Measurements from ENCODE around the gene RSBN1L.
A peak's percentile ranks its signal among the peaks of the same experiment; 100 is the strongest.
"Not testable (repeated sequence)": the region's sequence is repeated elsewhere in the genome, so short reads cannot be mapped to it uniquely, and the experiment has no call there.

The RSBN1L gene

DNA sequence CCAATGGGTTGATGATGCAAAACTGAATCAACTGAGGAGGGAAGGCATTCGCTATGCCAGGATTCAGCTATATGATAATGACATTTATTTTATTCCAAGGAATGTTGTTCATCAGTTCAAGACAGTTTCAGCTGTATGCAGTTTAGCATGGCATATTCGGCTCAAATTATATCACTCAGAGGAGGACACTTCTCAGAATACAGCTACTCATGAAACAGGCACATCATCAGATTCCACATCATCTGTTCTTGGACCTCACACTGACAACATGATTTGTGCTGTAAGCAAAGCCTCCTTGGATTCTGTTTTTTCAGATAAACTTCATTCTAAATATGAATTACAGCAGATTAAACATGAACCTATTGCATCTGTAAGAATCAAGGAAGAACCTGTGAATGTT is 82.3 kb downstream of the RSBN1L start:
- DNase-seq = no peak

- DNase-seq = no peak
These were observed 86.1 kb downstream of the RSBN1L start for GRCh38 chr7:77782383-77782782.

DNA sequence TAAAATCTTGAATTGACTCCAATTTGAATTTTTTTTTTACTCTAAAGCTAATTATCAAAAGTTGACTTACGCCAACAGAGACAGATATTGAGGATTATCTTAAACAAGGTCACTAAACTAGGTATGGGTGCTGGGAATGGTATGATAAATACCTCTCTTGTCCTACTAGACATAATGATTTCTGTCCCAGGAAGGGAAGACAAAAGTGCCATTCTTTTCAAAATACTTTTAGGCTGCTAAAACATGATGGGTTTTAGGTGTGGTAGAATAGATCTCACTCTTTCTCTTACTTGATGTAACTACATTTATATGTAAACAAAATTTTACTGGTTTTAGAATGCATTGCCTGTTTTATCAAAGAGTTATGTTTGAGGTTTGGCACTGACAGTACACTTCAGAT is 86.9 kb downstream of the RSBN1L start:
- no peak for DNase-seq

- no peak for DNase-seq
These were observed 87.3 kb downstream of the RSBN1L start for GRCh38 chr7:77783545-77783944.

DNA sequence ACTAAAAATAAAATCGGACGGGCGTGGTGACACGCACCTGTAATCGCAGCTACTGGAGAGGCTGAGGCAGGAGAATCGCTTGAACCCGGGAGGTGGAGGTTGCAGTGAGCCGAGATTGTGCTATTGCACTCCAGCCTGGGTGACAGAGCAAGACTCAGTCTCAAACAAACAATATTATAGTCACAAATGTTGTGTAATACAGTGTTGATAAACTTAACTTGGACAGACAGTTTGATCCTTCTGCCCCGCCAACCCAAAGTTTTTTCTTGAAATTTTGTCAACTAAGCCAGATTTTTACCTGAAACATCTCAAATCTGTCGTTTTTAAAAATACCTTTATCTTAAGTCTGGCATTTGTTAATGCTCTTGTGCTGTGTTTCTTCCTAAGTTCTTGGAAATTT is 88.2 kb downstream of the RSBN1L start:
- DNase-seq = not testable (repeated sequence)

GRCh38 chr7:77786018-77786417 is 89.8 kb downstream of the RSBN1L start:
- DNase-seq = no peak

DNA sequence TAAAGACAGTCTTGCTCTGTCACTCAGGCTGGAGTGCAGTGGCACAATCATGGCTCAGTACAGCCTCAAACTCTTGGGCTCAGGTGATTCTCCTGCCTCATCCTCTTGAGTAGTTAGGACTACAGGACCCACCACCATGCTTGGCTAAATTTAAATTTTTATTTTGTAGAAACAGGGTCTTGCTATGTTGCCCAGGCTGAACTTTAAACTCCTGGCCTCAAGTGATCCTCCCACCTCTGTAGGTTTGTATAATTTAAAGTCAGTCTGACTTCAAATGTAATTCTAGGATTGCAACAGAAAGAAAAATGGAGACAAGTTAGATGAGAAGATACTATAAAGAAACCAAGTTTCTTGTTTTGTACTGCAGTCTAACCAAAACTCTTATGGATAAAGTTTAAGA is 90.5 kb downstream of the RSBN1L start:
- DNase-seq = no peak

DNA sequence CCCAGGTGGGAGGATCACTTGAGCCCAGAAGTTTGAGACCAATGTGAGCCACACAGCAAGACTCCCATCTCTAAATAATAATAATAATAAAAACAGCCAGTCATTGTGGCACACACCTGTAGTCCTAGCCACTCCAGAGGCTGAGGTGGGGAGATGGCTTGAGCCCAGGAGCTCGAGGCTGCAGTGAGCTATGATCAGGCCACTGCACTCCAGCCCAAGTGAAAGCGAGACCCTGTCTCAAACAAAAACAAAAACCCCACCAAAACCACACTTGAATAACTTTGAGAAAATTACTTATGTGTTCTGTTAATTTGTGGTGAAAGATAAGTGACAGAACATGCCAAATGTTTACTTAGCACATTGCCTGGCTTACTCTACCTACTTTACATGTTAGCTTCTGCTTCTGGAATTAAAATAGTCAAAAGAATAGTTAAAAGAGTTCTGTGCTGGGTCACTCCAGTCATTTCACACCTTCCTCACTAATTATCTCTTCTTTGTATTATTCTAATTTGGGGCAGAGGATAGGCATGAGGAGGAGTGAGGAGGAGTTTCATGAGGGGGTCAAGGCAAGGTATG is 92.2 kb downstream of the RSBN1L start:
- no peak for DNase-seq

- no peak for DNase-seq
These were observed 95.1 kb downstream of the RSBN1L start for GRCh38 chr7:77791336-77791735.

GRCh38 chr7:77791956-77792355 is 95.7 kb downstream of the RSBN1L start:
- no peak for DNase-seq

DNA sequence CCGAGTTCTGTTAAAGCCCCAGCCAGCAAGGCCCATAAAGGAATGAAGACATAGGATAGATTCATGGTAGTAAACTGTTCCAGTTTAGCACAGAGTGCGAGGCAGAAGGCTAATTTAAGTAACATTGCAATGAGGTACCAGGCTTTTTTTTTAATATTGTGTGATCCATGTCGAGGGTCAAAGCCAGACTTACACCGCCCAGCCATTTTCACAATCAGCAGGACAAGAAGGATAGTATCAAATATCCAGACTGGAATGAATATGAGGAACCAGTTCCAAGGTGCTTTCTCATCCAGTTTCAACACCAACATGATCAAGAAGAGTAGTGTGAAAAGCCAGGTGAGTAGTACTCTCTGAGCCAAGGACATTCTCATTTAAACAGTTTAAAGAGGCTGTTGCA is 97.7 kb downstream of the RSBN1L start:
- no peak for DNase-seq

DNA sequence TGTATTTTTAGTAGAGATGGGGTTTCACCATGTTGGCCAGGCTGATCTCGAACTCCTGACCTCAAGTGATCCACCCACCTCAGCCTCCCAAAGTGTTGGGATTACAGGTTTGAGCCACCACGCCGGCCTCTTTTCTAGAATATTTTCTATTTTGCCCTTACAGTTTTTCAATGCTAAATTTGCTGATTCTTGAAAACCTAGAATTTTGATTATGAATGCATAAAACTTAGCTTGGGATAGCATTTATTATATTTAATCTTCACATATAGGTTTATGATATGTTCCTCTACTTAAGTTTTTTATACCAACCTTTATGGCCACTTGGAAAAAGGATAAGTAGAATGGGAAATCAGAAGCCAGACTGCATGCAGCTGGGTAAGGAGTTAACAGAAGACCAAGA is 99.8 kb downstream of the RSBN1L start:
- DNase-seq = no peak

- DNase-seq = no peak
These were observed 100.7 kb downstream of the RSBN1L start for GRCh38 chr7:77796960-77797359.

DNA sequence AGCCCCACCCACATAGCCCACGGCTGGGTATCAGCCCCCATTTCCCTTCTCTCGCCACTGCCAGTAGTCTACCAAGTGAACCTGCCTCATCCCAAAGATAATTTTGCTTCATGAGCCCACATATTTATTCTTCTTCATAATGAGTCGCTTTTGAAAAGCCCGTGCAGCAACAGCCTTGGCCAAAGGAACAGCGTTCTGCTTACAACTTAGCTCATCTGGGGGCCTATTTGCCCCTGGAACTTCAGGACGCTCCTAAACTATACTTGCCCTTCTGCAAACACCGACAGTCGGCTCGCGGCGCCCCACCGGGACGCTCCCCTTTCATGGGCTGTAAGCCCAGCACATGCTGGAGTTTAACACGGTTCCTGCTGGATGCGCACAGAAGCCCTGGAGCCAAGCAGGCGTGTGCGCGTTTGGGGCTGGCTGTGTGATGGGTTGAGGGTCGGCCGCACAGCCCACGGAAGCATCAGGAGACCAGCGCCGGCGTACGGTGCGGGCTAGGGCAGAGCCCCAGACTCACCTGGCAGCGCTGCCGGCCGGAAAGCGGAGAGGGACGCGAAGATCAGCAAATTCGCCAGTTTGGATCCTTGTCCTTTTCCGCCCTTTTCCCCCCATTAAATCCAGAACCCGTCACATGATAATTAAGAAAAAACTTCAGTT is 101.6 kb downstream of the RSBN1L start:
- no peak for DNase-seq

DNA sequence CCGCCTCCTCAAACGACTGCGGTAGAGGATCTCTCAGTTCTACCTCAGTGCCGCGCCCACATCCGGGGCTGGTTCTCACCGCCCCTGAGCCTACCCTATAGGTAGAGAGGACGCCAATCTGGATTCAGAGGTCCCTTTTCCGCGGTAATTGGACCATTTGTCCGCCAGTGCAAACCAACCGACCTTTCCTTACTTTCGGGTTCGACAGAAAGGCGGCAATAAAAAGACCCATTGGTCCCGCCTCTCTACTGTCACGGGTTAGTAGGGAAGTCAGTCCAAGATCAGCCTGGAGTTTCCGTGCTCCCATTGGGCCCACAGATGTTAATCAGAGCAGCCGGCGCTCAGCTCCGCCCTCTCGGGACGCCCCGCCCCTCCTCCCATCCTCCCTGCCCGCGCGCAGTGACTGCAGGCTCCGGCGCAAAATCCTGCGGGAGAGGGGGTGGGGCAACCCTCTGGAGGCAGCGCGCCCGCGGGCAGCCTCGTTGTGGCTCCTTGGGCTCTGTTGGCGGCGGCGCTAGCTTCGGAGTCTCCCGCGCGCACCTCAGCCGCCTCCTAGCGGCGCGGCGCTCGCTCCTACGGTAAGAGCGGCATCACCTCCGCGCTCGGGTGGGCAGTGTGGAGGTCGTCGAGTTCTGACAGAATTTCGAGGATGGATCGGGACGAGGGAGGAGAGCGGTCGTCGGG is 102.3 kb downstream of the RSBN1L start, which contains the start of the genes PHTF2 and TMEM60:
PHTF2 (plus strand) TSS at position 380 of the 684 bp plus-strand sequence.
TMEM60 (minus strand) TSS at position 41 of the 684 bp plus-strand sequence. CDS start 4,061 bp downstream, outside the sequence.
- DNase-seq = peak; percentile 97 to 99

DNA sequence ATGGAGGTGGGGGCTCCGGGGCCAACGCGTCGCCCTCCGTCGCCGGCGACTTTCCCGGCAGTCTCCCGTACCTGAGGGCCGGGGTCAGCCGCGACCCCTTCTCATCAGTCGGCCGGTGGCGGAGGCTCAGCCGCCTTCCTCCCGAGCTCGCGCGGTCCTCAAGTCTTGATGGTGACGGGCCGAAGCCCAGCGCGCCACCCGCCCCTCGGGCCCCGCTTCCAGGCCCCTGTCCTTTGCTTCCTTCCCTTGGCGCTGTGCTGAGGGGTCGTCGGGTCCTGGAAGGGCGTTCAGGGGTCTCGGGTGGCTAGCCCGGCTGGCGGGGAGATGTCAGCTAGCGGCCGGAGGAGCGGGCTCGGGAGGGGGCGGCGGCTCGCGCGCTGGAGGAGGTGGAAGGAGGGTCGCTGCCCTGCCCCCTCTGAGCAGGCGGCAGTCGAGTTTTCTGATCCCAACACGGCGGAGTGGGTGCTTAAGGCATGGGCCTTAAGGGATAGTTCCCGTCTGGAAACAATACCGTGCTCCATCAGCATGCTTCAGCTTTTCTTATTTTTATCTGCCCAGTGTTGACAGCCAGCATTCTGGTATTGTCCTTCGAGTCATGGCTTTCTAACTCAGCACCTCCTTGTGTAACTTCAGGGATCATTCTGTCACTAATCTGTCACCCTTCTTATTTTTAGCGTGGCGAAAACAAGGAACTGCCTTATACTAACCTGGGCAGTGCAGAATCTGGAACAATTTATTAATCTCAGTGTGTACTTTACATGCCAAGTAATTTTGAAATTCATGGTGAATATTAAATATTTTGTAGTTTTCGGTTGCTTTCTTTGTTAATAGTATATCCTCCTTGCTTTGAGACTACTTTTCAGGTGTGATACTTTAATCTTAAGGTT is 103.1 kb downstream of the RSBN1L start:
- DNase-seq = peak in 1 of 2 experiments; percentile 31

- no peak for DNase-seq
These were observed 103.9 kb downstream of the RSBN1L start for GRCh38 chr7:77800158-77800557.

GRCh38 chr7:77800730-77801129 is 104.5 kb downstream of the RSBN1L start:
- no peak for DNase-seq

DNA sequence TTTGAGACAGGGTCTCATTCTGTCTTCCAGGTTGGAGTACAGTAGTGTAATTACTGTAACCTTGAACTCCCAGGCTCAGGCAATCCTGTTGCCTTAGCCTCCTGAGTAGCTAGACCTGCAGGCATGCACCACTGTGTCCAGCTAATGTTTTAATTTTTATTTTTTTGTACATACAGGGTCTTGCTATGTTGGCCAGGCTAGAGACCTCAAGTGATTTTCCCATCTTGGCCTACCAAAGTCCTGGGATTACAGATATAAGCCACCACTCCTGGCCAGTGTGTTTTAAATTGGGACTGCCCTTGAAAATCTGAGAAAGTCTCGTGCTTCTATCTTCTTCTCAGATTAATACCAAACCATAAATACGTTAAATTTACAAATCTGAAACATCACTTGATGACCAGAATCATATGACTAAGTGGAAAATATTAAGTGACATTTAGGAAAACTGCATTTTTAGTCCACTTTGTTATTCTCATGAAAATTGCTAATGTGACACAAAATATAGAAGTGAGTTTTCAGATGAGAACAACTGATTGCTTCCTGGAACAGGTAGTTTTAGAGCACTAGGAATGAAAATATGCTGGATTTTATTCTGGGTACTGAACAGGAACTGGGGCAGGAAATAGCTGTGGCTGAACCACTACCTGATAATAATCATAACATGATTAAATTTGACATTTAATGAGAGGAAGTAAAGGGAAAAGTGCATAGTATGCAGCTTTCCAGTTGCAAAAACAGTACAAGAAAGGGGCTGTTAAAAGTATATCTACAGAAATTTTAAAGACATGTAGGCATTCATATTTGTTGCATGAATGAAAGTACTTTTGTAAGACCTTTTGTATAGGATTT is 106.5 kb downstream of the RSBN1L start:
- DNase-seq = no peak

DNA sequence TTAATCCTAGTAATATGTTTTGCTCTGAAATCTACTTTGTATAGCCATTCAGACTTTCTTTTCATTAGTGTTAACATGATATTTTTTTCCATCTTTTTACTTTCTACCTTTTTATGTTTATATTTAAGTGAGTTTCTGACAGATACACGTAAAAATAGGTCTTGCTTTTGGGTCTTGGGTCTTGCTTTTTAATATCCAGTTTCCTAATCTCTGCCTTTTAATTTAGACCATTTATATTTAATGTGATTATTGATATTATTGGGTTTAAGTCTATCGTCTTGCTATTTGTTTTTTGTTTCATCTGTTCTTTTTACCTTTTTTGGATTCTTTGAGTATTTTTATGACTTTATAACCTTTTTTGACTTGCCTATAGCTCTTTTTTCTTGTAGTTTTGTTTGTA is 110.2 kb downstream of the RSBN1L start:
- no peak for DNase-seq

GRCh38 chr7:77808517-77808916 is 112.3 kb downstream of the RSBN1L start:
- no peak for DNase-seq
